ENCODE results near the gene RNF208.

RNF208 gene

DNA sequence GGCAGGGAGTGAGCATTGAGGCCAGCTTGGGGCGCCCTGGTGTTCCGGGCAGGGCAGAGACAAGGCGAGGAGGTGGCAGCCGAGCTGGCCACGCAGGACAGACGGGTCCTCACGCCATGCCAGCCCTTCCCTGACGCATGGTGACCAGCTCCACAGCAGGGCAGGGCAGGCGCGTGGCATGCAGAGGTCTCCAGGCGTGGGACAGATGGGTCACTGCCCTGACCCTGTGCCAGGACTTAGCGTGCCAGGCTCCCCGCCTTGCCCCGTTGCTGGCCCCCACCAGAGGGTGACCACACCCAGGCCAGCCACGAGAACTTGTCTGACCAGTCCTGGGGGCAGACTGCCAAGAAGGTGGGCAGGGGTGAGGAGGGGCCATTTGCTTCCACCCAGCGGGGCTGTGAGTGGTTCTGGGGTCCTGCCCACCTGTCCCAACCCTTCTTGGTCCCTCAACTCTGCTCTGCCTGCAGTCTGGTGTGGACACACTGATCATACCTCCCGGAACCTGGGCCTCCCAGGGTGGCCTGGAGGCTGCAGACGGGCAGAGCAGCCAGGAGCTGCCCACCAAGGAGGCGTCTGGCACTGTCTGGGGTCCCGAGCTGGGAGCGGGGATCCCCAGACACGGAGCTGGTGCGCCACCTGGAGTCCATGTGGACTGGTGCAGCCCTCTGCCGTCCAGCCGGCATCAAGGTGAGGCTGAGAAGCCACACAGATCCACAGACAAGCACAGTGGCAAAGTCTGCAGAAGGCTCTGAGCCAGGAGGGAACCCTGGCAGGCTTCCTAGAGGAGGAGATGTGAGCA lies 5.2 kb upstream of the RNF208 start, which contains the start of gene RNF224:
TSS of gene RNF224 (plus strand) at position 449 of the 799 bp plus-strand sequence. CDS start 834 bp downstream, outside the sequence.
- Histone ChIP-seq H3K36me3 (ENCODE audit: control insufficient read depth in 2 of 2, insufficient read depth in 1 of 2, low read length in 2 of 2) (no peaks in the 10 kb centered on the region), H3K4me3 (ENCODE audit: low read depth, low read length) (no peak within 1 kb of the TSS), H3K9me3 (ENCODE audit: control insufficient read depth, insufficient read depth, low read depth, low read length) (no peaks in the 10 kb centered on the region), H3K27ac (ENCODE audit: extremely low read depth, low read depth, low read length) (no peak within 1 kb of the TSS), H3K4me1 (ENCODE audit: control insufficient read depth, insufficient read depth, low read length) (peaks cover 4% of the 10 kb centered on the region)
- CTCF ChIA-PET = interaction anchor here (0.5 to 6.7 kb wide), 31 partner anchors 9 to 439 kb away, joined by 3 to 69 read pairs (median 5); partner anchors contain the start of genes ABCA2, ANAPC2, C8G and LRRC26
- POLR2A ChIA-PET = interaction anchor here (0.5 to 17.2 kb wide), 10 partner anchors 14 to 193 kb away, joined by 3 to 304 read pairs (median 5); partner anchors contain the start of genes ANAPC2, NDOR1, NPDC1 and SAPCD2
- TF ChIP-seq ZNF654 (tag by site-specific recombination; IDR thresholded peaks at IDR 0.05; ENCODE audit: low read depth) (peak; percentile 74), ZSCAN18 (tag by site-specific recombination; IDR thresholded peaks at IDR 0.05) (no peak), ZNF398 (tag by site-specific recombination; IDR thresholded peaks at IDR 0.05) (0 out of 2 replicates have a peak, but pooled peaks have one; percentile 30), ZNF239 (tag by site-specific recombination; IDR thresholded peaks at IDR 0.05) (no peak), ZNF621 (tag by site-specific recombination; IDR thresholded peaks at IDR 0.05) (no peak), ZBTB1 (tag by site-specific recombination; IDR thresholded peaks at IDR 0.05) (no peak), ZNF530 (tag by site-specific recombination; IDR thresholded peaks at IDR 0.05; ENCODE audit: low read depth) (no peak), ZNF596 (tag by site-specific recombination; IDR thresholded peaks at IDR 0.05) (no peak), ZBTB48 (tag by site-specific recombination; IDR thresholded peaks at IDR 0.05) (no peak), ZNF341 (tag by site-specific recombination; IDR thresholded peaks at IDR 0.05; ENCODE audit: low read depth) (no peak), ZNF394 (tag by site-specific recombination; IDR thresholded peaks at IDR 0.05; ENCODE audit: borderline replicate concordance) (no peak), ZNF510 (tag by site-specific recombination; IDR thresholded peaks at IDR 0.05; ENCODE audit: insufficient replicate concordance) (no peak), OVOL3 (tag by site-specific recombination; IDR thresholded peaks at IDR 0.05) (no peak), IKZF3 (tag by site-specific recombination; IDR thresholded peaks at IDR 0.05) (no peak), ZNF610 (tag by site-specific recombination; IDR thresholded peaks at IDR 0.05; ENCODE audit: borderline replicate concordance) (no peak), ZNF423 (tag by site-specific recombination; IDR thresholded peaks at IDR 0.05) (no peak), ZNF248 (tag by site-specific recombination; IDR thresholded peaks at IDR 0.05) (no peak), ZNF184 (tag by site-specific recombination; IDR thresholded peaks at IDR 0.05) (no peak), ZNF221 (tag by site-specific recombination; IDR thresholded peaks at IDR 0.05; ENCODE audit: borderline replicate concordance) (no peak), KLF1 (tag by site-specific recombination; IDR thresholded peaks at IDR 0.05) (no peak; the same call in 1 of the 2 replicates), ZNF391 (tag by site-specific recombination; IDR thresholded peaks at IDR 0.05; ENCODE audit: borderline replicate concordance, low read depth) (no peak), SP2 (tag by site-specific recombination; IDR thresholded peaks at IDR 0.05) (no peak), SCRT1 (tag by site-specific recombination; IDR thresholded peaks at IDR 0.05; ENCODE audit: borderline replicate concordance) (no peak), ZNF155 (tag by site-specific recombination; IDR thresholded peaks at IDR 0.05) (no peak), ZNF23 (tag by site-specific recombination; IDR thresholded peaks at IDR 0.05; ENCODE audit: borderline replicate concordance) (no peak), ZNF404 (tag by site-specific recombination; IDR thresholded peaks at IDR 0.05) (no peak), ZEB2 (tag by site-specific recombination; IDR thresholded peaks at IDR 0.05) (peak; percentile 54; the same call in 1 of the 2 replicates), SP7 (tag by site-specific recombination; IDR thresholded peaks at IDR 0.05) (peak; percentile 17; the same call in 1 of the 2 replicates), YY1 (tag by site-specific recombination; IDR thresholded peaks at IDR 0.05) (no peak)
- TF ChIP-seq, protein P1, sequence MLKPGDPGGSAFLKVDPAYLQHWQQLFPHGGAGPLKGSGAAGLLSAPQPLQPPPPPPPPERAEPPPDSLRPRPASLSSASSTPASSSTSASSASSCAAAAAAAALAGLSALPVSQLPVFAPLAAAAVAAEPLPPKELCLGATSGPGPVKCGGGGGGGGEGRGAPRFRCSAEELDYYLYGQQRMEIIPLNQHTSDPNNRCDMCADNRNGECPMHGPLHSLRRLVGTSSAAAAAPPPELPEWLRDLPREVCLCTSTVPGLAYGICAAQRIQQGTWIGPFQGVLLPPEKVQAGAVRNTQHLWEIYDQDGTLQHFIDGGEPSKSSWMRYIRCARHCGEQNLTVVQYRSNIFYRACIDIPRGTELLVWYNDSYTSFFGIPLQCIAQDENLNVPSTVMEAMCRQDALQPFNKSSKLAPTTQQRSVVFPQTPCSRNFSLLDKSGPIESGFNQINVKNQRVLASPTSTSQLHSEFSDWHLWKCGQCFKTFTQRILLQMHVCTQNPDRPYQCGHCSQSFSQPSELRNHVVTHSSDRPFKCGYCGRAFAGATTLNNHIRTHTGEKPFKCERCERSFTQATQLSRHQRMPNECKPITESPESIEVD (tag by site-specific recombination; IDR thresholded peaks at IDR 0.05) = no peak
- TF ChIP-seq, protein P2, sequence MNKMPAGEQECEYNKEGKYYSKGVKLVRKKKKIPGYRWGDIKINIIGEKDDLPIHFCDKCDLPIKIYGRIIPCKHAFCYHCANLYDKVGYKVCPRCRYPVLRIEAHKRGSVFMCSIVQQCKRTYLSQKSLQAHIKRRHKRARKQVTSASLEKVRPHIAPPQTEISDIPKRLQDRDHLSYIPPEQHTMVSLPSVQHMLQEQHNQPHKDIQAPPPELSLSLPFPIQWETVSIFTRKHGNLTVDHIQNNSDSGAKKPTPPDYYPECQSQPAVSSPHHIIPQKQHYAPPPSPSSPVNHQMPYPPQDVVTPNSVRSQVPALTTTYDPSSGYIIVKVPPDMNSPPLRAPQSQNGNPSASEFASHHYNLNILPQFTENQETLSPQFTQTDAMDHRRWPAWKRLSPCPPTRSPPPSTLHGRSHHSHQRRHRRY (tag by site-specific recombination; IDR thresholded peaks at IDR 0.05) = no peak

Data from HEK293 (cell line).